Cardiac atrium fibroblast (primary cell): ENCODE data around the gene HSP90B1. TPM values are rescaled to one million over a fixed set of nuclear protein-coding genes. Genes with fewer than 3 reads are reported as not detected.

Experiments
- total RNA-seq: library from RNA; depleted of rRNA; stranded (reverse); fragments of >200 nt; gene quantifications from 2 replicates; pipeline ENCODE4 v1.2.3, GENCODE V29; 2015

The HSP90B1 gene
- 653 and 877 TPM in 2 replicates for total RNA-seq

DNA sequence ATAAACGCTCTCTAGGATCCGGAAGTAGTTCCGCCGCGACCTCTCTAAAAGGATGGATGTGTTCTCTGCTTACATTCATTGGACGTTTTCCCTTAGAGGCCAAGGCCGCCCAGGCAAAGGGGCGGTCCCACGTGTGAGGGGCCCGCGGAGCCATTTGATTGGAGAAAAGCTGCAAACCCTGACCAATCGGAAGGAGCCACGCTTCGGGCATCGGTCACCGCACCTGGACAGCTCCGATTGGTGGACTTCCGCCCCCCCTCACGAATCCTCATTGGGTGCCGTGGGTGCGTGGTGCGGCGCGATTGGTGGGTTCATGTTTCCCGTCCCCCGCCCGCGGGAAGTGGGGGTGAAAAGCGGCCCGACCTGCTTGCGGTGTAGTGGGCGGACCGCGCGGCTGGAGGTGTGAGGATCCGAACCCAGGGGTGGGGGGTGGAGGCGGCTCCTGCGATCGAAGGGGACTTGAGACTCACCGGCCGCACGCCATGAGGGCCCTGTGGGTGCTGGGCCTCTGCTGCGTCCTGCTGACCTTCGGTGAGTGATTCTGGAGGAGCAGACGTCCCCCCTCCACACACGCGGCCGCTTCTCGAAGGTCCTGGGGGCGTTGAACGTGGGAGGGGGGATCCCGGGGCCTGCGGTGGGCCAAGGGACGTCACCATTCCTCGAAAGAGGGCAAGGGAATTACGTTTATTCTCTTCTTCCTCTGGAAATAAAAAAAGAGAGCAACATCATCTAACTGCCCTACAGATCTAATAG, at the start of gene HSP90B1:
Gene HSP90B1 (plus strand): TSS at position 377 of the 753 bp plus-strand sequence. CDS start 106 bp downstream, at position 483.

GRCh38 chr12:103965590-103966504, 35.6 kb downstream of the HSP90B1 start, which contains the start of gene TDG:
TDG (plus strand) TSS chr12:103965872; CDS start chr12:103966038, 166 bp downstream.

Other genes starting within 250 kb of the HSP90B1 start
- 2.3 and 4.5 TPM in 2 replicates for gene NT5DC3, start 89.2 kb upstream of the HSP90B1 start, total RNA-seq
- gene TDG, start 35.5 kb downstream of the HSP90B1 start, total RNA-seq: 16.8 and 17.0 TPM in 2 replicates
- 24.3 and 27.8 TPM in 2 replicates for gene GLT8D2, start 119.8 kb downstream of the HSP90B1 start, total RNA-seq
- gene HCFC2, start 134.1 kb downstream of the HSP90B1 start, total RNA-seq: 12.8 and 16.6 TPM in 2 replicates
- gene NFYB, start 207.8 kb downstream of the HSP90B1 start, total RNA-seq: 46.4 and 49.4 TPM in 2 replicates